Measurements from ENCODE around the gene NHLH2.
A peak's percentile ranks its signal among the peaks of the same experiment; 100 is the strongest.

Gene NHLH2

DNA sequence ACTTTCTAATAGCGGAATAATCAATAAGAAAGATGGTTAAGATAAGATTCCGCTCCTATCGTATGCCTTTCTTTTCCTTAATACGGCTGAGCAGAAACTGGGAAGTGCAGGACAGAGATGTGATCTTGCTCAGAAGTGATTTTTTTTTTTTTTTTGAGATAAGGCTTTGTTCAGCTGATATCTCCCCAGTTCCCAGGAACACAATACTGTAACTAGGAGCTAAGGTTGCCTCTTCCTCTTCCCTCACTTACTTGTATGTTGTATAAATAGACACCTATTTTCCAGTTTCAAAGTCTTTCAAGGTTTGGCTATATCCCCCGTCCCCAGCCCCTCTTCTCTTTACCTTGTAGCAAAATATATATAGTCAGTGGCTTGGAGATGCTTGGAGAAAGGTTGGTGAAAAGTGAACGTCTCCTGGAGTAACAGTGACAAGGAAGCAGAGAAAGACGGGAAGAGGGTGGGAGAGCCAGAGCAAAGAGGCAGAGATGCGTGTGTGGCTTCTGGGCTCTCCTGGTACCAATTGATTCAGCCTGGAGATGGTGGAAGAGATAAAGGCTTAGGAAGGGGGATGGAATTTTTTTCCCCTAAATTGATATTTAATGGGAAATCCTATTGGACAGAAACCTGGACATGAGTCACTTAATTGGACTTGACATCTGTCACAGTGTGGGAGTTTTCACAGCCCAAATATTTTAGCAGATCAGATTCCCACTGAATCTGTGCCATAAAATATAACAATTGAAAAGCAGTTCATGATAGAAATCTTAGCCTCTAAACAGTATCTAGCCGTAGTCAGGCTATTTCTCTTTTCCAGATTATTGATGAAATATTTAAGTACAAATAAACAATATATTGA, at the start of gene NHLH2:
Gene NHLH2, minus strand, starts transcription at position 522 of the 856 bp plus-strand sequence. CDS start 2,754 bp downstream, outside the sequence.
- DNase-seq = no peak

GRCh38 chr1:115890580-115890979, 49.7 kb upstream of the NHLH2 start:
- DNase-seq = no peak

- no peak for DNase-seq
Observed at GRCh38 chr1:115888976-115889375, 48.0 kb upstream of the NHLH2 start.

- no peak for DNase-seq
Observed at GRCh38 chr1:115882913-115883902, 42.3 kb upstream of the NHLH2 start.

GRCh38 chr1:115880981-115881672, 40.2 kb upstream of the NHLH2 start:
- no peak for DNase-seq

- DNase-seq = peak in 1 of 2 experiments; percentile 1
Observed at GRCh38 chr1:115879977-115880376, 39.1 kb upstream of the NHLH2 start.

GRCh38 chr1:115877511-115877910, 36.6 kb upstream of the NHLH2 start:
- DNase-seq = peak; percentile 39 to 64

- no peak for DNase-seq
Observed at GRCh38 chr1:115874904-115875303, 34.0 kb upstream of the NHLH2 start.

GRCh38 chr1:115874497-115874896, 33.6 kb upstream of the NHLH2 start:
- DNase-seq = no peak

- DNase-seq = no peak
Observed at GRCh38 chr1:115873184-115873583, 32.3 kb upstream of the NHLH2 start.

- DNase-seq = no peak
Observed at GRCh38 chr1:115869064-115869463, 28.1 kb upstream of the NHLH2 start.

DNA sequence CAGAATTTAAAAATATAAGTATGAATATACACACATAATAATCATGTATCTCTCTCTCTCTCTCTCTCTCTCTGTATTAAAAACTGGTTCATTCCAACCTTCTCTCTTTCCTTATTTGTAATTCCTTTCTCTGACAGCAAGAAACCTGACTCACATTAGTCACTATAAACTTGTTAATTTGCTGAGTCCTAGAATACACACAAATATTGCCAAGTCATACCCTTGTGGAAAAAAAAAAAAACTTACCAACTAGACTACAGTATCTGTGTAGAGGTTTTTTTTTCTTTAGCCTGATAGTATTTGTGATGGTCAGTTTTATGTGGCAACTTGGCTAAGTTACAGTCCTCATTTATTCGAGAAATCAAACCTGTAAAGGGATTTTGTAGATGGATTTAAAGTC, 26.3 kb upstream of the NHLH2 start:
- no peak for DNase-seq

- no peak for DNase-seq
Observed at GRCh38 chr1:115865704-115866380, 24.9 kb upstream of the NHLH2 start.

- DNase-seq = no peak
Observed at GRCh38 chr1:115862403-115862802, 21.5 kb upstream of the NHLH2 start.

DNA sequence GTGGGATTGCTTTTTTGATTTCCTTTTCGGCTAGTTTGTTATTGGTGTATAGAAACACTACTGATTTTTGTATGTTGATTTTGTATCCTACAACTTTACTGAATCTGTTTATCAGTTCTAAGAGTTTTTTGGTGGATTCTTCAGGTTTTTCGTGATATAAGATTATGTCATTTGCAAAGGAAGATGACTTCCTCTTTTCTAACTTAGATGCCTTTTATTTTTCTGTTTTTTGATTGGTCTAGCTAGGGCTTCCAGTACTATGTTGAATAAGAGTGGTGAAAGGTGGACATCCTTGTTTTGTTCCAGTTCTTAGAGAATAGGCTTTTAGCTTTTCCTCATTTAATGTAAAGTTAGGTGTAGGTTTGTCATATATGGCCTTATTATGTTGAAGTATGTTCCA, 13.1 kb upstream of the NHLH2 start:
- no peak for DNase-seq

GRCh38 chr1:115850937-115851336, 10.0 kb upstream of the NHLH2 start:
- DNase-seq = no peak

- DNase-seq = no peak
Observed at GRCh38 chr1:115847787-115848186, 6.9 kb upstream of the NHLH2 start.

GRCh38 chr1:115842948-115843347, 2.0 kb upstream of the NHLH2 start:
- no peak for DNase-seq

DNA sequence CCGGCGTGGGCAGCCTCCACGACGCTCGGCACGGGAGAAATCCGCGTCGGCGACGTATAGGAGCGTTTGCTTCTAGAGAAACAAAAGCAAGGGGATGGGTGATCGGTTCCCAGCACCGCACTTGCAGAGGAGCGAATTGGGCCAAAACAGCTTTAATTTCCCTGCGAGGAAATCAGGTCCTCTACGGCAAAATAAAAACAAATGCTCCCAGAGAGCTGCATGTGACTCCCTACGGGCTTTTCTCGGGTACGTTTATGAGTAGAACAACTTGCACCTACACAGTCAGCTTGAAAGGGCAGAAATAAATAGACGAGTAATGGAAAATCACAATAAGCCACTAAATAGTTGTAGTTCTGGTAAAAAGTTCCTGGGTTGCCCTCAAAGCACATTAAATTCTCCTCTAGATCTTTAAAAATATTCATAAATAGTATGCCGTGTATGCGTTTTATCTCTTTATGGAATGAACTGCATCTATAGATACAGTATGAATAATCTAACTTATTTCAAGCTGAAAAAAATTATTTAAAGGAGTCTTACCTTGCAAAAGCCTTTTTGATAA, 1.2 kb downstream of the NHLH2 start:
- DNase-seq = no peak

- peak in 1 of 2 experiments; percentile 10 for DNase-seq
Observed at GRCh38 chr1:115839029-115839678, 1.8 kb downstream of the NHLH2 start.

GRCh38 chr1:115838431-115839028, 2.4 kb downstream of the NHLH2 start:
- DNase-seq = no peak
